ENCODE results near the gene SHE. TPM values are rescaled to one million over a fixed set of nuclear protein-coding genes. Genes with fewer than 3 reads are reported as not detected.
A peak's percentile ranks its signal among the peaks of the same experiment; 100 is the strongest.

Gene SHE
- polyA plus RNA-seq, 1 experiment: not detected

DNA sequence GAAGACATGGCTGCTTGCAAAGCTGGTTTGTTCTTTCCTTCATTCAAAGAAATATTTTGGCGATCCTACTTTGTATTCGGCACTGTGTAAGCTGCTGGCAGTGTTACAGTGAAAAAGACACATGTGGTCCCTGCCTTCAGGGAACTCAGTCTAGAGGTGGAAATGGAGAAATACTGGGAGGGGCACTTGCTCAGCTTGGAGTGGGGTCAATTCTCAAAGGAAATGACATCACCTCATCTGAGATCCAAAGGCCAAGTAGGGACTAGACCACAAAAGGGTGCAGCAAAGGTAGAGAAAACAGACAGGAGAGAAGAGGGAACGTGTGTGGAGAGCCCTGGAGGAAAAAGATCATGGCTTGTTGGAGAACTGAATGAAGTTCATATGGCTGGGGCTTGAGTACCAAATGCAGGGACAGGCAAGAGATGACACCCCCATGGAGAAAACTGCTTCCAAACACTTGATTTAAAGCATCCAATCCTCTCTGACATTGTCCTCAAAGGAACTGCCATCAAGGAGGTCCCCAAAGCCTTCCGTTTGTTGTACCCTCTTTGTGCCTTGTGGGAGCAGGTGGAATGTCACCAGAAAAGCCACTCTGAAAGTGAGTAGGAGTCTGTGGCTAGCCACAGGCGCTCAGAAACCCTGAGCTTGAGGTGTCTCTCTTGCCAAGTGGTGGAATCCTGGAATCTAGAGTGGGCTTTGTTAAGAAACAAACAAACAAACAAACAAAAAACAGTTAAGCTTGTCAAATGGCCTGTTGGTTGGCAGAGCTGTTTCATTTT, 48.4 kb downstream of the SHE start:
- CTCF ChIA-PET: interaction anchor here (0.8 to 1.4 kb wide), 3 partner anchors 9 to 119 kb away, joined by 3 to 6 read pairs (median 4); no protein-coding TSS in a partner anchor
- Histone ChIP-seq H3K27ac (ENCODE audit: low read depth, low read length) (peak overlapping the region; percentile 33), H3K9me3 (ENCODE audit: control insufficient read depth, insufficient read depth, low read length) (no peaks in the 10 kb centered on the region), H3K27me3 (ENCODE audit: control insufficient read depth, insufficient read depth, low read length) (no peaks in the 10 kb centered on the region), H3K4me3 (ENCODE audit: low read depth, low read length) (no peak overlapping the region)
- DNase-seq (ENCODE audit: low read depth, low spot score): no peak
- POLR2A ChIA-PET: interaction anchor here (1.0 kb wide), 1 partner anchor 9 kb away, joined by 3 read pairs; no protein-coding TSS in a partner anchor
- TF ChIP-seq, protein P1, sequence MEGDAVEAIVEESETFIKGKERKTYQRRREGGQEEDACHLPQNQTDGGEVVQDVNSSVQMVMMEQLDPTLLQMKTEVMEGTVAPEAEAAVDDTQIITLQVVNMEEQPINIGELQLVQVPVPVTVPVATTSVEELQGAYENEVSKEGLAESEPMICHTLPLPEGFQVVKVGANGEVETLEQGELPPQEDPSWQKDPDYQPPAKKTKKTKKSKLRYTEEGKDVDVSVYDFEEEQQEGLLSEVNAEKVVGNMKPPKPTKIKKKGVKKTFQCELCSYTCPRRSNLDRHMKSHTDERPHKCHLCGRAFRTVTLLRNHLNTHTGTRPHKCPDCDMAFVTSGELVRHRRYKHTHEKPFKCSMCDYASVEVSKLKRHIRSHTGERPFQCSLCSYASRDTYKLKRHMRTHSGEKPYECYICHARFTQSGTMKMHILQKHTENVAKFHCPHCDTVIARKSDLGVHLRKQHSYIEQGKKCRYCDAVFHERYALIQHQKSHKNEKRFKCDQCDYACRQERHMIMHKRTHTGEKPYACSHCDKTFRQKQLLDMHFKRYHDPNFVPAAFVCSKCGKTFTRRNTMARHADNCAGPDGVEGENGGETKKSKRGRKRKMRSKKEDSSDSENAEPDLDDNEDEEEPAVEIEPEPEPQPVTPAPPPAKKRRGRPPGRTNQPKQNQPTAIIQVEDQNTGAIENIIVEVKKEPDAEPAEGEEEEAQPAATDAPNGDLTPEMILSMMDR (IDR thresholded peaks at IDR 0.05; ENCODE audit: low read depth, low read length): no peak

DNA sequence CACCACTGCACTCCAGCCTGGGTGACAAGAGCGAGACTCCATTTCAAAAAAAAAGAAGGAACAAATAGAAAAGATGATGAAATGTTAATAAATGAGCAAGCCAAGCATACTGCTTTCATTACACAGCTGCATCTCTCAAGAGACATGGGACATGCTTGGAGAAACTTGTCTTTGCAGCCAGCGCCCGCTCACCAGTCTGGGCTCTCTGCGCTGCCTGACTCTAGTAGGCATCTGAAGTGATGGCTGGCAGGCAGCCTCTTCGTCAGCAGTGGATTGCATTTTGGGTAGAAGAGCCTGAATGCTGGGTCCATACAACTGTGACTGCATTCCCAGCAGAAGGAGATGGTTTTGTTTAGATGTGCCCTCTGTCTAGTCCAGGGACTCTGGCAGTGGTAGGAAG, 49.1 kb downstream of the SHE start:
- CTCF ChIA-PET: interaction anchor here (1.0 to 1.4 kb wide), 2 partner anchors 10 to 119 kb away, joined by 3 to 4 read pairs; no protein-coding TSS in a partner anchor
- DNase-seq (ENCODE audit: low read depth, low spot score): no peak
- TF ChIP-seq, protein P1 (IDR thresholded peaks at IDR 0.05; ENCODE audit: low read depth, low read length): no peak
- H3K27me3 ChIP-seq (ENCODE audit: control insufficient read depth, insufficient read depth, low read length): no peaks in the 10 kb centered on the region
- no peaks in the 10 kb centered on the region for H3K9me3 ChIP-seq (ENCODE audit: control insufficient read depth, insufficient read depth, low read length)
- POLR2A ChIA-PET: interaction anchor here (1.0 kb wide), 1 partner anchor 10 kb away, joined by 3 read pairs; no protein-coding TSS in a partner anchor
- H3K4me3 ChIP-seq (ENCODE audit: low read depth, low read length): no peak overlapping the region
- peak overlapping the region; percentile 33 for H3K27ac ChIP-seq (ENCODE audit: low read depth, low read length)

DNA sequence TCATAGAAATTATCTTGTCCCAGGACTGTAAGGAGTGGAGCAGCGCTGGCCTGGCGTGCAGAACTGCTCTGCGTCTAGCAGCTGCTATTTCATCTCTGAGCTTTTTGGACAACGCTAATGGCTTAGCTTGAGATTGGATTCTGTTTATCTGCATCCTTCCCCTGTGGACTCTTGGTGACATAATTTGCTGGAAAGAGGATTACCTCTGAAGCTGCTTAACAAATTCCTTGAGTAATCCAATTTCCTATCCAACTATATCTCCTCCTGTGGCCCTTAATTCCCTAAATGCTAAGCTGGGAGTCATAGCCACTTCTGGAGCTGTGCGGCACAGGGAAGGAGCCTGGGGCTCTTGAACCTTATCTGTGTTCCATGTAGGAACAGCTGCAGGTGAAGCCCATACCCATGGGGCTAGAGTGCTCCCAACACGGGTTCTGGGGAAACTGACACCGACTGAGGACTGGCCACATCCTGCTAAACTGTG, 53.8 kb downstream of the SHE start:
- POLR2A ChIA-PET: interaction anchor here (0.7 to 1.2 kb wide), 2 partner anchors 15 to 120 kb away, joined by 3 to 5 read pairs; no protein-coding TSS in a partner anchor
- no peak overlapping the region for H3K27ac ChIP-seq (ENCODE audit: low read depth, low read length)
- peaks cover 3% of the 10 kb centered on the region for H3K27me3 ChIP-seq (ENCODE audit: control insufficient read depth, insufficient read depth, low read length)
- no peak overlapping the region for H3K4me3 ChIP-seq (ENCODE audit: low read depth, low read length)
- H3K9me3 ChIP-seq (ENCODE audit: control insufficient read depth, insufficient read depth, low read length): no peaks in the 10 kb centered on the region
- DNase-seq (ENCODE audit: low read depth, low spot score): no peak
- TF ChIP-seq, protein P1 (IDR thresholded peaks at IDR 0.05; ENCODE audit: low read depth, low read length): no peak
- CTCF ChIA-PET: interaction anchor here (1.4 kb wide), 1 partner anchor 114 kb away, joined by 5 read pairs; no protein-coding TSS in a partner anchor

DNA sequence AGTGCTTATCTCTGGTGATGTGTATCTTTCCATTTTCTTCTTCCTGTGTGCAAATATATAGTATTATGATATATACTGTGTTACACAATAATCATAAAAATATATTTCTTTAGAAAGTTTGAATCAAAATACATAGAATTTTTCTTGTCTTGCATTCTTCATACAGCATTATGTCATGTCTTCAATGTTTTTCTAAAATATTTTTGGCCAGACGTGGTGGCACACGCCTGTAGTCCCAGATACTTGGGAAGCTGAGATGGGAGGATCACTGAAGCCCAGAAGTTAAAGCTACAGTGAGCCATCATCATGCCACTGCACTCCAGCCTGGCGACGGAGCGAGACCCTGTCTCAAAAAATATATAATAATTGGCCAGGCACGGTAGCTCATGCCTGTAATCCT, 55.4 kb downstream of the SHE start:
- Histone ChIP-seq H3K9me3 (ENCODE audit: control insufficient read depth, insufficient read depth, low read length) (no peaks in the 10 kb centered on the region), H3K4me3 (ENCODE audit: low read depth, low read length) (no peak overlapping the region), H3K27ac (ENCODE audit: low read depth, low read length) (peak overlapping the region; percentile 78), H3K27me3 (ENCODE audit: control insufficient read depth, insufficient read depth, low read length) (peaks cover 3% of the 10 kb centered on the region)
- TF ChIP-seq, protein P1 (IDR thresholded peaks at IDR 0.05; ENCODE audit: low read depth, low read length): no peak
- no peak for DNase-seq (ENCODE audit: low read depth, low spot score)
- ChIA-PET POLR2A (interaction anchor here (0.6 to 1.4 kb wide), 3 partner anchors 12 to 457 kb away, joined by 4 to 6 read pairs (median 4); no protein-coding TSS in a partner anchor), CTCF (interaction anchor here (0.6 kb wide), 1 partner anchor 242 kb away, joined by 3 read pairs; no protein-coding TSS in a partner anchor)

Data from AG04450 (cell line).